ENCODE measurements around the gene NDUFB6.

DNA sequence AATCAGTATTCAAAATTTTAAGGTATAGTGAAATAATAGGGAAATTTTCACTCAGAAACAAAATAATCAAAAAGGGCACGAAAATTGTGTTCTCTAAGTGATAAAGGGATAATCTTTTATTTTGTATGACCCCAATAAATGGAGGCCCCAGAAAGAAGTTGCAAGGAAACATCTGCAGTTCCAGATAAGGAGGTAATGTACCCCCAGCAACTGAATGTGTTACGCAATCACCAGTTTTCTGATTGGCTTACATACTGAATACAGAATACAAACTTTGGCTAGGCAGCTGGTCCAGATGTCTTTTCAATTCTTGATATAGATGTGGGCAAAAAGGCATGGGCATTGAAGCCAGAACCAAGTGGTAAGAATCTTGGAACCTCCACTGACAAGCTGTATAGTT, 18.9 kb downstream of the NDUFB6 start:
- no peak for TF ChIP-seq CTCF (IDR thresholded peaks at IDR 0.05)
- TF ChIP-seq, protein P1, sequence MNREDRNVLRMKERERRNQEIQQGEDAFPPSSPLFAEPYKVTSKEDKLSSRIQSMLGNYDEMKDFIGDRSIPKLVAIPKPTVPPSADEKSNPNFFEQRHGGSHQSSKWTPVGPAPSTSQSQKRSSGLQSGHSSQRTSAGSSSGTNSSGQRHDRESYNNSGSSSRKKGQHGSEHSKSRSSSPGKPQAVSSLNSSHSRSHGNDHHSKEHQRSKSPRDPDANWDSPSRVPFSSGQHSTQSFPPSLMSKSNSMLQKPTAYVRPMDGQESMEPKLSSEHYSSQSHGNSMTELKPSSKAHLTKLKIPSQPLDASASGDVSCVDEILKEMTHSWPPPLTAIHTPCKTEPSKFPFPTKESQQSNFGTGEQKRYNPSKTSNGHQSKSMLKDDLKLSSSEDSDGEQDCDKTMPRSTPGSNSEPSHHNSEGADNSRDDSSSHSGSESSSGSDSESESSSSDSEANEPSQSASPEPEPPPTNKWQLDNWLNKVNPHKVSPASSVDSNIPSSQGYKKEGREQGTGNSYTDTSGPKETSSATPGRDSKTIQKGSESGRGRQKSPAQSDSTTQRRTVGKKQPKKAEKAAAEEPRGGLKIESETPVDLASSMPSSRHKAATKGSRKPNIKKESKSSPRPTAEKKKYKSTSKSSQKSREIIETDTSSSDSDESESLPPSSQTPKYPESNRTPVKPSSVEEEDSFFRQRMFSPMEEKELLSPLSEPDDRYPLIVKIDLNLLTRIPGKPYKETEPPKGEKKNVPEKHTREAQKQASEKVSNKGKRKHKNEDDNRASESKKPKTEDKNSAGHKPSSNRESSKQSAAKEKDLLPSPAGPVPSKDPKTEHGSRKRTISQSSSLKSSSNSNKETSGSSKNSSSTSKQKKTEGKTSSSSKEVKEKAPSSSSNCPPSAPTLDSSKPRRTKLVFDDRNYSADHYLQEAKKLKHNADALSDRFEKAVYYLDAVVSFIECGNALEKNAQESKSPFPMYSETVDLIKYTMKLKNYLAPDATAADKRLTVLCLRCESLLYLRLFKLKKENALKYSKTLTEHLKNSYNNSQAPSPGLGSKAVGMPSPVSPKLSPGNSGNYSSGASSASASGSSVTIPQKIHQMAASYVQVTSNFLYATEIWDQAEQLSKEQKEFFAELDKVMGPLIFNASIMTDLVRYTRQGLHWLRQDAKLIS (CRISPR knock-in tag; IDR thresholded peaks at IDR 0.05; ENCODE audit: borderline replicate concordance): no peak
- no peak for TF ChIP-seq E2F1 (CRISPR knock-in tag; IDR thresholded peaks at IDR 0.05)
- no peak for TF ChIP-seq STAT6 (CRISPR knock-in tag; conservative IDR thresholded peaks at IDR 0.05; ENCODE audit: low read depth)
- TF ChIP-seq, protein P2, sequence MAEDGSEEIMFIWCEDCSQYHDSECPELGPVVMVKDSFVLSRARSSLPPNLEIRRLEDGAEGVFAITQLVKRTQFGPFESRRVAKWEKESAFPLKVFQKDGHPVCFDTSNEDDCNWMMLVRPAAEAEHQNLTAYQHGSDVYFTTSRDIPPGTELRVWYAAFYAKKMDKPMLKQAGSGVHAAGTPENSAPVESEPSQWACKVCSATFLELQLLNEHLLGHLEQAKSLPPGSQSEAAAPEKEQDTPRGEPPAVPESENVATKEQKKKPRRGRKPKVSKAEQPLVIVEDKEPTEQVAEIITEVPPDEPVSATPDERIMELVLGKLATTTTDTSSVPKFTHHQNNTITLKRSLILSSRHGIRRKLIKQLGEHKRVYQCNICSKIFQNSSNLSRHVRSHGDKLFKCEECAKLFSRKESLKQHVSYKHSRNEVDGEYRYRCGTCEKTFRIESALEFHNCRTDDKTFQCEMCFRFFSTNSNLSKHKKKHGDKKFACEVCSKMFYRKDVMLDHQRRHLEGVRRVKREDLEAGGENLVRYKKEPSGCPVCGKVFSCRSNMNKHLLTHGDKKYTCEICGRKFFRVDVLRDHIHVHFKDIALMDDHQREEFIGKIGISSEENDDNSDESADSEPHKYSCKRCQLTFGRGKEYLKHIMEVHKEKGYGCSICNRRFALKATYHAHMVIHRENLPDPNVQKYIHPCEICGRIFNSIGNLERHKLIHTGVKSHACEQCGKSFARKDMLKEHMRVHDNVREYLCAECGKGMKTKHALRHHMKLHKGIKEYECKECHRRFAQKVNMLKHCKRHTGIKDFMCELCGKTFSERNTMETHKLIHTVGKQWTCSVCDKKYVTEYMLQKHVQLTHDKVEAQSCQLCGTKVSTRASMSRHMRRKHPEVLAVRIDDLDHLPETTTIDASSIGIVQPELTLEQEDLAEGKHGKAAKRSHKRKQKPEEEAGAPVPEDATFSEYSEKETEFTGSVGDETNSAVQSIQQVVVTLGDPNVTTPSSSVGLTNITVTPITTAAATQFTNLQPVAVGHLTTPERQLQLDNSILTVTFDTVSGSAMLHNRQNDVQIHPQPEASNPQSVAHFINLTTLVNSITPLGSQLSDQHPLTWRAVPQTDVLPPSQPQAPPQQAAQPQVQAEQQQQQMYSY (CRISPR knock-in tag; IDR thresholded peaks at IDR 0.05): no peak
- no peak for TF ChIP-seq ZBTB43 (CRISPR knock-in tag; IDR thresholded peaks at IDR 0.05)
- no peak for TF ChIP-seq KAT7 (CRISPR knock-in tag; IDR thresholded peaks at IDR 0.05; ENCODE audit: borderline replicate concordance)
- TF ChIP-seq NFYB (CRISPR knock-in tag; conservative IDR thresholded peaks at IDR 0.05; ENCODE audit: low read depth): no peak
- TF ChIP-seq ETV6 (CRISPR knock-in tag; IDR thresholded peaks at IDR 0.05): no peak
- TF ChIP-seq MAX (CRISPR knock-in tag; IDR thresholded peaks at IDR 0.05): no peak
- no peak for TF ChIP-seq SP1 (CRISPR knock-in tag; conservative IDR thresholded peaks at IDR 0.05)

Measured in WTC11 (cell line).